Hepatocyte (in vitro differentiated cells): ENCODE data around the gene ADORA3.

Experiments used
- EZH2 ChIP-seq: fragments of 200-600 bp; sonication (generic); IDR thresholded peaks from 2 replicates; pipeline ENCODE4 v1.6.1; 2016; ENCODE audit warnings: antibody characterized with exemption, mild to moderate bottlenecking, borderline replicate concordance
- EZH2phosphoT487 ChIP-seq: fragments of 200-600 bp; sonication (generic); IDR thresholded peaks from one replicate; pipeline ENCODE4 v1.6.1; 2018; ENCODE audit warnings: antibody characterized with exemption, mild to moderate bottlenecking, low read depth, moderate library complexity; ENCODE audit not compliant: unreplicated experiment, severe bottlenecking
- TF ChIP-seq, protein P1 (sequence below): fragments of 200-600 bp; sonication (generic); IDR thresholded peaks from 2 replicates; pipeline ENCODE4 v1.5.1; 2016; ENCODE audit warnings: antibody characterized with exemption, mild to moderate bottlenecking; ENCODE audit not compliant: poor library complexity

DNA sequence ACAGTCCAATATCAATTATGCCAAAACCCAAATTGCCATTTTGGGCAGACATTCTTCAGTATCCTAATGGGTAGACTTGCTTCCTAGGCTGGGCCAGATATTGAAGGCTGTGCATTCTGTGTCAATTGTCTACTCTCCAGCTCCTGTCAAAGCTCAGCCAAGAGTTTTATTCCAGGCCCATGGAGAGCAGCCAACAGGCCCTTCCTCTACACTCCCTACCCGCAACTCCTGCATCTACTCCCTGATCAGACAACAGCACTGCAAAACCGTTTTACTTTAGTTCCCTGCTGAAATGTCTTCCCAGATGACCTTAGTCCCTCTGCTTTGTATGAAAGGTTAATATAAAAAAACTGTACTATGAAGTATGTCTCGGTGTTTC, 6.6 kb upstream of the ADORA3 start:
- TF ChIP-seq EZH2 = no peak
- TF ChIP-seq, protein P1, sequence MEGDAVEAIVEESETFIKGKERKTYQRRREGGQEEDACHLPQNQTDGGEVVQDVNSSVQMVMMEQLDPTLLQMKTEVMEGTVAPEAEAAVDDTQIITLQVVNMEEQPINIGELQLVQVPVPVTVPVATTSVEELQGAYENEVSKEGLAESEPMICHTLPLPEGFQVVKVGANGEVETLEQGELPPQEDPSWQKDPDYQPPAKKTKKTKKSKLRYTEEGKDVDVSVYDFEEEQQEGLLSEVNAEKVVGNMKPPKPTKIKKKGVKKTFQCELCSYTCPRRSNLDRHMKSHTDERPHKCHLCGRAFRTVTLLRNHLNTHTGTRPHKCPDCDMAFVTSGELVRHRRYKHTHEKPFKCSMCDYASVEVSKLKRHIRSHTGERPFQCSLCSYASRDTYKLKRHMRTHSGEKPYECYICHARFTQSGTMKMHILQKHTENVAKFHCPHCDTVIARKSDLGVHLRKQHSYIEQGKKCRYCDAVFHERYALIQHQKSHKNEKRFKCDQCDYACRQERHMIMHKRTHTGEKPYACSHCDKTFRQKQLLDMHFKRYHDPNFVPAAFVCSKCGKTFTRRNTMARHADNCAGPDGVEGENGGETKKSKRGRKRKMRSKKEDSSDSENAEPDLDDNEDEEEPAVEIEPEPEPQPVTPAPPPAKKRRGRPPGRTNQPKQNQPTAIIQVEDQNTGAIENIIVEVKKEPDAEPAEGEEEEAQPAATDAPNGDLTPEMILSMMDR = no peak
- no peak for TF ChIP-seq EZH2phosphoT487
